HepG2 (cell line): ENCODE results near the gene KLRC4. TPM values are rescaled to one million over a fixed set of nuclear protein-coding genes. Genes with fewer than 3 reads are reported as not detected.
A peak's percentile ranks its signal among the peaks of the same experiment; 100 is the strongest.
"Not testable (repeated sequence)": the region's sequence is repeated elsewhere in the genome, so short reads cannot be mapped to it uniquely, and the experiment has no call there.

ENCODE experiments used
- ATAC-seq: fragments of 200-7000 bp; cut with Tn5 transposase; 3 replicates; pipeline ENCODE4 v1.9.1; 2020; ENCODE audit warnings: mild to moderate bottlenecking, moderate library complexity
- BruUV-seq: library from RNA; stranded (reverse); fragments of 400-500 nt; replicated peaks from 2 replicates; lab custom pipeline; 2021; lab: Mats Ljungman, UMichigan
- CTCF ChIA-PET: fragments of 300-600 bp; formaldehyde crosslinking; extraction: SDS; loops from one replicate; lab custom pipeline; 2021; ENCODE audit warnings: low total read pairs, inconsistent platforms, low intra/inter-chr PET ratio; lab: Yijun Ruan, JAX
- POLR2A ChIA-PET: fragments of 350-600 bp; sonication (Branson Sonifier 250); formaldehyde crosslinking; loops from one replicate; lab custom pipeline; 2020; ENCODE audit warnings: antibody characterized with exemption, inconsistent platforms; lab: Yijun Ruan, JAX
- DNase-seq: peaks from one replicate; pipeline ENCODE4 v3.0.0-alpha.2; 2015; ENCODE audit warnings: low spot score
- FAIRE-seq: peaks from 3 replicates; lab custom pipeline; 2011; peaks lifted over from hg19 to GRCh38; lab: Jason Lieb, UNC
- H2AFZ ChIP-seq: one replicate; pipeline ENCODE4 v1.6.1; 2011; ENCODE audit warnings: low read length, inconsistent platforms
- H3K27ac ChIP-seq: fragments of 300-600 bp; 3 replicates; pipeline ENCODE4 v1.8.0; 2011; ENCODE audit warnings: mixed run types, mild to moderate bottlenecking, mixed read lengths, low read length, inconsistent platforms; ENCODE audit not compliant: insufficient read depth; ENCODE audit errors: extremely low read length
- H3K27me3 ChIP-seq, 2 experiments: fragments of 200-600 bp in 1 of 2; 2 replicates in 1 of 2; 3 replicates in 1 of 2; pipeline versions ENCODE4 v1.6.0 to v1.8.0; 2011; ENCODE audit warnings: low read length in 2 of 2, mild to moderate bottlenecking in 2 of 2, moderate library complexity in 2 of 2, inconsistent platforms in 1 of 2; ENCODE audit not compliant: insufficient read depth in 2 of 2, control insufficient read depth in 1 of 2
- H3K36me3 ChIP-seq, 2 experiments: fragments of 200-600 bp in 1 of 2; replicated peaks in 1 of 2; 2 replicates in 1 of 2; 3 replicates in 1 of 2; pipeline versions ENCODE4 v1.5.1 to v1.8.0; 2011; ENCODE audit warnings: low read length in 2 of 2, inconsistent platforms in 1 of 2; ENCODE audit not compliant: insufficient read depth in 2 of 2, control insufficient read depth in 1 of 2
- H3K4me1 ChIP-seq: 2 replicates; pipeline ENCODE4 v1.5.1; 2012; ENCODE audit warnings: low read length, inconsistent platforms; ENCODE audit not compliant: insufficient read depth
- H3K4me2 ChIP-seq: 2 replicates; pipeline ENCODE4 v1.6.0; 2011; ENCODE audit warnings: low read depth, low read length, inconsistent platforms
- H3K4me3 ChIP-seq, 3 experiments: fragments of 200-600 bp in 1 of 3; sonication (generic), shearing (Covaris generic) in 1 of 3; replicated peaks in 1 of 3; 2 replicates each; pipeline ENCODE4 v1.5.1; 2011 to 2016; ENCODE audit warnings: low read length in 3 of 3, inconsistent platforms in 2 of 3, low read depth in 2 of 3, mild to moderate bottlenecking in 2 of 3, control low read depth in 1 of 3, mixed read lengths in 1 of 3; ENCODE audit not compliant: insufficient read depth in 1 of 3
- H3K79me2 ChIP-seq: one replicate; pipeline ENCODE4 v1.6.1; 2011; ENCODE audit warnings: low read length, inconsistent platforms; ENCODE audit not compliant: insufficient read depth
- H3K9ac ChIP-seq: 2 replicates; pipeline ENCODE4 v1.6.0; 2011; ENCODE audit warnings: mild to moderate bottlenecking, low read depth, low read length, inconsistent platforms; ENCODE audit not compliant: insufficient read depth
- H3K9me3 ChIP-seq: 2 replicates; pipeline ENCODE4 v1.5.1; 2012; ENCODE audit warnings: mild to moderate bottlenecking, low read length
- H4K20me1 ChIP-seq: 2 replicates; pipeline ENCODE4 v1.6.0; 2011; ENCODE audit warnings: inconsistent platforms, mild to moderate bottlenecking, low read length, moderate library complexity; ENCODE audit not compliant: insufficient read depth
- ARID5B ChIP-seq: IDR thresholded peaks from 2 replicates; pipeline ENCODE4 v1.4.0; 2020; ENCODE audit warnings: mild to moderate bottlenecking, missing genetic modification reagents
- ATF3 ChIP-seq: sonication (generic); formaldehyde crosslinking; IDR thresholded peaks from 2 replicates; pipeline ENCODE4 v1.4.0; 2020; ENCODE audit warnings: missing genetic modification reagents
- FOXA3 ChIP-seq: IDR thresholded peaks from 2 replicates; pipeline ENCODE4 v1.6.1; 2016; ENCODE audit warnings: missing genetic modification reagents, missing compliant biosample characterization
- NCOA2 ChIP-seq: sonication (generic); formaldehyde crosslinking; IDR thresholded peaks from 2 replicates; pipeline ENCODE4 v1.8.0; 2022; ENCODE audit warnings: inconsistent platforms
- SIX1 ChIP-seq: sonication (generic); formaldehyde crosslinking; IDR thresholded peaks from 2 replicates; pipeline ENCODE4 v1.4.0; 2020; ENCODE audit warnings: missing genetic modification reagents, borderline replicate concordance
- whole genome bisulfite sequencing: methylation state at CpG from one replicate; pipeline ENCODE4 v1.1.6; 2017; ENCODE audit warnings: low lambda C conversion rate; 5-methylcytosine and 5-hydroxymethylcytosine counted together
- in situ Hi-C: cut with HindIII; loops from 2 replicates; pipeline ENCODE4 v1.10.0; 2017; ENCODE audit warnings: low pct_unique_long_range_greater_than_20kb; ENCODE audit not compliant: extremely low pct_ligation_motif_present
- intact Hi-C: fragments of 100-400 bp; cut with micrococcal nuclease; formaldehyde crosslinking; loops from one replicate; pipeline ENCODE4 v1.10.0; 2022; ENCODE audit not compliant: unreplicated experiment
- polyA plus RNA-seq, 8 experiments: library from polyadenylated mRNA; depleted of rRNA in 3 of 8; stranded (reverse) in 7 of 8; unstranded in 1 of 8; fragments of >200 nt; fragmentation: Illumina TruSeq in 4 of 8; extraction: Trizol in 4 of 8; gene quantifications; 2 replicates each; pipeline versions ENCODE4 v1.2.1 to v1.2.3, GENCODE V29; 2011 to 2016; ENCODE audit warnings: low read depth in 4 of 8, missing spikeins in 1 of 8, mixed read lengths in 1 of 8; ENCODE audit not compliant: insufficient read depth in 1 of 8
- total RNA-seq, 5 experiments: library from RNA; depleted of rRNA; stranded (reverse); fragments of >200 nt; fragmentation: Illumina TruSeq; extraction: Trizol; gene quantifications; 2 replicates each; pipeline ENCODE4 v1.2.3, GENCODE V29; 2016; ENCODE audit warnings: low read depth in 1 of 5

Gene KLRC4
- total and polyA plus RNA-seq, 2 of the 13 experiments (the other 11 are each of a cell fraction or from before 2014, with no cell fraction given): 0.09 TPM; not detected in 1

- TF ChIP-seq ARID5B (CRISPR knock-in tag) (peak; percentile 58), SIX1 (CRISPR knock-in tag) (peak; percentile 43; the same call in 1 of the 2 replicates), FOXA3 (CRISPR knock-in tag) (0 out of 2 replicates have a peak, but pooled peaks have one; percentile 27), ATF3 (CRISPR knock-in tag) (peak; percentile 72), NCOA2 (0 out of 2 replicates have a peak, but pooled peaks have one; percentile 15)
Measured at GRCh38 chr12:10422159-10422558, 12.6 kb upstream of the KLRC4 start (continued).

- H3K4me2 ChIP-seq, H4K20me1 ChIP-seq, CTCF ChIA-PET, H2AFZ ChIP-seq, H3K36me3 ChIP-seq, ATAC-seq, FAIRE-seq, POLR2A ChIA-PET, BruUV-seq, in situ Hi-C loops, H3K9me3 ChIP-seq, H3K27ac ChIP-seq, H3K27me3 ChIP-seq, DNase-seq, H3K79me2 ChIP-seq, H3K4me3 ChIP-seq, intact Hi-C loops, H3K9ac ChIP-seq, H3K4me1 ChIP-seq: not testable (repeated sequence)
- WGBS: 46% methylated on average over 1 of the region's 1 CpG
Measured at GRCh38 chr12:10420334-10420733, 10.8 kb upstream of the KLRC4 start, which contains the start of gene KLRC3. Gene KLRC3, minus strand, starts transcription at chr12:10420595. Its CDS starts 45 bp downstream, at chr12:10420550.
